IMR-90 (cell line): ENCODE data around the gene CWC27. TPM values are rescaled to one million over a fixed set of nuclear protein-coding genes. Genes with fewer than 3 reads are reported as not detected.

ENCODE experiments used
- ATAC-seq: fragments of 200-7000 bp; cut with Tn5 transposase; 2 replicates; pipeline ENCODE4 v1.9.1; 2020; ENCODE audit warnings: low read depth, mild to moderate bottlenecking, moderate library complexity
- BruUV-seq: library from RNA; stranded (reverse); fragments of 400-500 nt; replicated peaks from 2 replicates; lab custom pipeline; 2021; lab: Mats Ljungman, UMichigan
- CTCF ChIA-PET: fragments of 300-600 bp; formaldehyde crosslinking; extraction: SDS; loops from one replicate; lab custom pipeline; 2021; ENCODE audit warnings: antibody characterized with exemption; lab: Yijun Ruan, JAX
- POLR2A ChIA-PET: fragments of 300-600 bp; sonication (Branson Sonifier 250); formaldehyde crosslinking; loops from one replicate; lab custom pipeline; 2022; ENCODE audit warnings: antibody characterized with exemption; ENCODE audit not compliant: unreplicated experiment; lab: Charles Lee
- DNase-seq: peaks from one replicate; pipeline ENCODE4 v3.0.0; 2013
- H2AFZ ChIP-seq: replicated peaks from 2 replicates; pipeline ENCODE3; 2013; ENCODE audit warnings: low read length, mild to moderate bottlenecking; ENCODE audit not compliant: poor library complexity
- H2AK5ac ChIP-seq: 2 replicates; pipeline ENCODE4 v1.6.1; 2013; ENCODE audit warnings: low read depth, low read length, inconsistent platforms
- H2AK9ac ChIP-seq: replicated peaks from 2 replicates; pipeline ENCODE3; 2013; ENCODE audit warnings: mild to moderate bottlenecking, low read depth, low read length, moderate library complexity; ENCODE audit not compliant: poor library complexity
- H2BK120ac ChIP-seq: 2 replicates; pipeline ENCODE4 v1.6.1; 2013; ENCODE audit warnings: low read depth, low read length, inconsistent platforms
- H2BK15ac ChIP-seq: 3 replicates; pipeline ENCODE4 v1.6.1; 2013; ENCODE audit warnings: low read depth, low read length, inconsistent platforms
- H2BK20ac ChIP-seq: 2 replicates; pipeline ENCODE4 v1.6.1; 2013; ENCODE audit warnings: low read depth, mild to moderate bottlenecking, inconsistent platforms, low read length, moderate library complexity
- H2BK5ac ChIP-seq: 2 replicates; pipeline ENCODE4 v1.6.1; 2013; ENCODE audit warnings: mild to moderate bottlenecking, low read depth, low read length, inconsistent platforms; ENCODE audit not compliant: poor library complexity, severe bottlenecking
- H3K14ac ChIP-seq: replicated peaks from 2 replicates; pipeline ENCODE4 v1.6.1; 2013; ENCODE audit warnings: low read depth, low read length, inconsistent platforms
- H3K18ac ChIP-seq: 2 replicates; pipeline ENCODE4 v1.6.1; 2013; ENCODE audit warnings: low read depth, low read length, control low read depth
- H3K23ac ChIP-seq: 2 replicates; pipeline ENCODE4 v1.6.1; 2013; ENCODE audit warnings: low read depth, low read length, inconsistent platforms
- H3K27ac ChIP-seq: 2 replicates; pipeline ENCODE4 v1.5.1; 2013; ENCODE audit warnings: mild to moderate bottlenecking, control low read depth, low read length; ENCODE audit not compliant: insufficient read depth
- H3K27me3 ChIP-seq: 2 replicates; pipeline ENCODE4 v1.6.1; 2013; ENCODE audit warnings: low read length; ENCODE audit not compliant: control insufficient read depth, insufficient read depth
- H3K36me3 ChIP-seq: 2 replicates; pipeline ENCODE4 v1.6.1; 2013; ENCODE audit warnings: low read length, mixed read lengths; ENCODE audit not compliant: control insufficient read depth, insufficient read depth
- H3K4ac ChIP-seq: 2 replicates; pipeline ENCODE4 v1.6.1; 2013; ENCODE audit warnings: low read depth, low read length, inconsistent platforms
- H3K4me1 ChIP-seq: 2 replicates; pipeline ENCODE4 v1.6.1; 2013; ENCODE audit warnings: low read length, mixed read lengths; ENCODE audit not compliant: control insufficient read depth, insufficient read depth
- H3K4me2 ChIP-seq: 2 replicates; pipeline ENCODE4 v1.6.1; 2013; ENCODE audit warnings: low read depth, mild to moderate bottlenecking, control low read depth, low read length, moderate library complexity
- H3K4me3 ChIP-seq: 2 replicates; pipeline ENCODE4 v1.5.1; 2013; ENCODE audit warnings: low read depth, mild to moderate bottlenecking, control low read depth, low read length, moderate library complexity; ENCODE audit not compliant: insufficient read depth
- H3K56ac ChIP-seq: 2 replicates; pipeline ENCODE4 v1.6.1; 2013; ENCODE audit warnings: low read length, inconsistent platforms; ENCODE audit not compliant: insufficient read depth; ENCODE audit errors: extremely low read depth
- H3K79me1 ChIP-seq, 2 experiments: 2 replicates each; pipeline ENCODE4 v1.6.1; 2013; ENCODE audit warnings: low read length in 2 of 2, inconsistent platforms in 1 of 2, low read depth in 1 of 2
- H3K9ac ChIP-seq: 2 replicates; pipeline ENCODE4 v1.6.1; 2013; ENCODE audit warnings: low read depth, low read length, control low read depth
- H3K9me1 ChIP-seq: 2 replicates; pipeline ENCODE4 v1.6.1; 2013; ENCODE audit warnings: low read length, inconsistent platforms; ENCODE audit not compliant: insufficient read depth
- H3K9me3 ChIP-seq: 2 replicates; pipeline ENCODE4 v1.6.1; 2013; ENCODE audit warnings: low read length; ENCODE audit not compliant: control insufficient read depth, insufficient read depth
- H4K20me1 ChIP-seq: 2 replicates; pipeline ENCODE4 v1.6.1; 2013; ENCODE audit warnings: low read length, inconsistent platforms; ENCODE audit not compliant: insufficient read depth
- H4K5ac ChIP-seq: 2 replicates; pipeline ENCODE4 v1.6.1; 2013; ENCODE audit warnings: mild to moderate bottlenecking, low read depth, low read length, control low read depth
- H4K8ac ChIP-seq, 2 experiments: 2 replicates each; pipeline ENCODE4 v1.6.1; 2013; ENCODE audit warnings: low read depth in 2 of 2, low read length in 2 of 2, control low read depth in 1 of 2, inconsistent platforms in 1 of 2
- H4K91ac ChIP-seq: 2 replicates; pipeline ENCODE4 v1.6.1; 2013; ENCODE audit warnings: low read depth, low read length, inconsistent platforms; ENCODE audit not compliant: insufficient read depth
- BHLHE40 ChIP-seq: fragments of 150-350 bp; IDR thresholded peaks from 2 replicates; pipeline ENCODE4 v1.6.1; 2016; ENCODE audit warnings: mild to moderate bottlenecking, low read depth, low read length
- CEBPB ChIP-seq: IDR thresholded peaks from 2 replicates; pipeline ENCODE4 v1.6.1; 2012; ENCODE audit warnings: low read depth, low read length, improper control_type of control experiment
- CHD1 ChIP-seq: IDR thresholded peaks from 2 replicates; pipeline ENCODE4 v1.6.1; 2012; ENCODE audit warnings: low read depth, low read length, improper control_type of control experiment
- ELK1 ChIP-seq: fragments of 150-350 bp; IDR thresholded peaks from 2 replicates; pipeline ENCODE4 v1.6.1; 2016; ENCODE audit warnings: low read depth, mild to moderate bottlenecking, low read length, moderate library complexity, borderline replicate concordance
- FOS ChIP-seq: fragments of 150-350 bp; IDR thresholded peaks from 2 replicates; pipeline ENCODE4 v1.6.1; 2016; ENCODE audit warnings: low read depth, low read length
- MAFK ChIP-seq: IDR thresholded peaks from 2 replicates; pipeline ENCODE4 v1.6.1; 2012; ENCODE audit warnings: low read depth, low read length, improper control_type of control experiment
- MAZ ChIP-seq: IDR thresholded peaks from 2 replicates; pipeline ENCODE4 v1.6.1; 2012; ENCODE audit warnings: low read depth, mild to moderate bottlenecking, low read length, improper control_type of control experiment, moderate library complexity, borderline replicate concordance
- MXI1 ChIP-seq: IDR thresholded peaks from 2 replicates; pipeline ENCODE4 v1.6.1; 2012; ENCODE audit warnings: low read depth, mild to moderate bottlenecking, low read length, moderate library complexity, borderline replicate concordance
- NFE2L2 ChIP-seq: fragments of 150-350 bp; IDR thresholded peaks from 2 replicates; pipeline ENCODE4 v1.6.1; 2016; ENCODE audit warnings: low read depth, mild to moderate bottlenecking, low read length
- RAD21 ChIP-seq: IDR thresholded peaks from 2 replicates; pipeline ENCODE4 v1.6.1; 2012; ENCODE audit warnings: low read length, improper control_type of control experiment
- RCOR1 ChIP-seq: IDR thresholded peaks from 2 replicates; pipeline ENCODE4 v1.6.1; 2012; ENCODE audit warnings: mild to moderate bottlenecking, low read length, improper control_type of control experiment; ENCODE audit not compliant: insufficient replicate concordance
- RFX5 ChIP-seq: IDR thresholded peaks from 2 replicates; pipeline ENCODE4 v1.8.0; 2012; ENCODE audit warnings: low read depth, mild to moderate bottlenecking, low read length, moderate library complexity
- SMC3 ChIP-seq: fragments of 150-350 bp; IDR thresholded peaks from 2 replicates; pipeline ENCODE4 v1.6.1; 2016; ENCODE audit warnings: low read depth, mild to moderate bottlenecking, antibody characterized with exemption, low read length, moderate library complexity
- WGBS, 2 experiments: methylation state at CpG; one replicate each; pipeline versions ENCODE4 v1.1.5 to v1.1.7; 2013; ENCODE audit warnings: missing lambda C conversion rate in 2 of 2; ENCODE audit not compliant: insufficient read length in 1 of 2; ENCODE audit errors: extremely low coverage in 2 of 2; 5-methylcytosine and 5-hydroxymethylcytosine counted together
- dilution Hi-C: fragments of 300-500 bp; cut with HindIII; formaldehyde crosslinking; loops from one replicate; pipeline ENCODE4 v1.14.3; 2018; ENCODE audit warnings: low sequenced_read_pairs; ENCODE audit not compliant: unreplicated experiment
- in situ Hi-C: fragments of 300-500 bp; cut with MboI; formaldehyde crosslinking; loops from 3 replicates; pipeline ENCODE4 v1.14.3; 2019; ENCODE audit warnings: low sequenced_read_pairs, inconsistent platforms, mixed read lengths
- intact Hi-C: fragments of 100-400 bp; cut with micrococcal nuclease; formaldehyde crosslinking; loops from 2 replicates; pipeline ENCODE4 v1.10.0; 2022
- polyA plus RNA-seq, 3 experiments: library from polyadenylated mRNA; depleted of rRNA; stranded (reverse); fragments of >200 nt; gene quantifications; 2 replicates each; pipeline ENCODE4 v1.2.3, GENCODE V29; 2012; ENCODE audit warnings: low replicate concordance in 1 of 3
- total RNA-seq: library from RNA; depleted of rRNA; stranded (reverse); fragments of >200 nt; gene quantifications from 2 replicates; pipeline ENCODE4 v1.2.3, GENCODE V29; 2012
- TF ChIP-seq, protein P1 (sequence below): fragments of 150-350 bp; IDR thresholded peaks from 2 replicates; pipeline ENCODE4 v1.6.1; 2017; ENCODE audit warnings: mild to moderate bottlenecking, antibody characterized with exemption, low read length, low read depth
- TF ChIP-seq, protein P2 (sequence below): conservative IDR thresholded peaks from 2 replicates; pipeline ENCODE4 v1.5.1; 2012; ENCODE audit warnings: mild to moderate bottlenecking, low read depth, low read length, improper control_type of control experiment

CWC27 gene
- total and polyA plus RNA-seq, 2 of the 4 experiments (the other 2 are of a cell fraction) = 13.3 to 17.1 TPM

DNA sequence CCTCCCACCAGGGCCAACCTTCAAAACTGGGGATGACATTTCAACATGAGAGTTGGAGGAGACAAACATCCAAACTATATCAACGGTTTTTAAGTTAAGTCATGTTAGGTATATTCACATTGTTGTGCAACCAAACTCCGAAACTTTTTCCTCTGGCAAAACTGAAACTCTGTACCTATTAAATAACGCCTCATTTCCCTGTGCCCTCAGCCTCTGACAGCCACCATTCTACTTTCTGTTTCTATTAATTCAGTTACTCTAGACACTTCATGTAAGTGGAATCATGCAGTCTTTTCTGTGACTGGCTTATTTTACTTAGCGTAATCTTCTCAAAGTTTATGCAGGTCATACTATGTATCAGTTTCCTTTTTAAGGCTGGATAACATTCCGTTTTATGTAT lies 85.0 kb downstream of the CWC27 start:
- dilution Hi-C loops (no loop called here), intact Hi-C loops (no loop called here), in situ Hi-C loops (no loop called here)
- H3K4me2 ChIP-seq = no peak overlapping the region
- ATAC-seq (no peak), DNase-seq (no peak)
- H3K56ac ChIP-seq = no peak overlapping the region
- H2BK120ac ChIP-seq = no peak overlapping the region
- no peak overlapping the region for H3K9ac ChIP-seq
- H2BK20ac ChIP-seq = no peak overlapping the region
- TF ChIP-seq RCOR1 (no peak), SMC3 (no peak), MXI1 (no peak), RFX5 (no peak), RAD21 (no peak), ELK1 (no peak), FOS (no peak), CEBPB (no peak), NFE2L2 (no peak), MAZ (no peak), BHLHE40 (no peak), MAFK (no peak), CHD1 (no peak)
- TF ChIP-seq, protein P1, sequence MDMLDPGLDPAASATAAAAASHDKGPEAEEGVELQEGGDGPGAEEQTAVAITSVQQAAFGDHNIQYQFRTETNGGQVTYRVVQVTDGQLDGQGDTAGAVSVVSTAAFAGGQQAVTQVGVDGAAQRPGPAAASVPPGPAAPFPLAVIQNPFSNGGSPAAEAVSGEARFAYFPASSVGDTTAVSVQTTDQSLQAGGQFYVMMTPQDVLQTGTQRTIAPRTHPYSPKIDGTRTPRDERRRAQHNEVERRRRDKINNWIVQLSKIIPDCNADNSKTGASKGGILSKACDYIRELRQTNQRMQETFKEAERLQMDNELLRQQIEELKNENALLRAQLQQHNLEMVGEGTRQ = no peak
- TF ChIP-seq, protein P2, sequence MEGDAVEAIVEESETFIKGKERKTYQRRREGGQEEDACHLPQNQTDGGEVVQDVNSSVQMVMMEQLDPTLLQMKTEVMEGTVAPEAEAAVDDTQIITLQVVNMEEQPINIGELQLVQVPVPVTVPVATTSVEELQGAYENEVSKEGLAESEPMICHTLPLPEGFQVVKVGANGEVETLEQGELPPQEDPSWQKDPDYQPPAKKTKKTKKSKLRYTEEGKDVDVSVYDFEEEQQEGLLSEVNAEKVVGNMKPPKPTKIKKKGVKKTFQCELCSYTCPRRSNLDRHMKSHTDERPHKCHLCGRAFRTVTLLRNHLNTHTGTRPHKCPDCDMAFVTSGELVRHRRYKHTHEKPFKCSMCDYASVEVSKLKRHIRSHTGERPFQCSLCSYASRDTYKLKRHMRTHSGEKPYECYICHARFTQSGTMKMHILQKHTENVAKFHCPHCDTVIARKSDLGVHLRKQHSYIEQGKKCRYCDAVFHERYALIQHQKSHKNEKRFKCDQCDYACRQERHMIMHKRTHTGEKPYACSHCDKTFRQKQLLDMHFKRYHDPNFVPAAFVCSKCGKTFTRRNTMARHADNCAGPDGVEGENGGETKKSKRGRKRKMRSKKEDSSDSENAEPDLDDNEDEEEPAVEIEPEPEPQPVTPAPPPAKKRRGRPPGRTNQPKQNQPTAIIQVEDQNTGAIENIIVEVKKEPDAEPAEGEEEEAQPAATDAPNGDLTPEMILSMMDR = no peak
- H3K4me3 ChIP-seq = no peak overlapping the region
- no peak overlapping the region for H2BK15ac ChIP-seq
- POLR2A ChIA-PET = no interaction called here
- peaks cover 0 to 2% of the 10 kb centered on the region in 2 experiments; a peak in 1 of 4 replicates for H3K79me1 ChIP-seq
- H3K23ac ChIP-seq = no peak overlapping the region
- no peaks in the 10 kb centered on the region for H3K36me3 ChIP-seq
- H3K4me1 ChIP-seq = no peaks in the 10 kb centered on the region
- no peak overlapping the region for H4K8ac ChIP-seq
- no TSS peak for BruUV-seq
- H2BK5ac ChIP-seq = no peak overlapping the region
- no peak overlapping the region for H3K4ac ChIP-seq
- no peaks in the 10 kb centered on the region for H4K20me1 ChIP-seq
- H2AK9ac ChIP-seq = no peak overlapping the region
- H3K9me3 ChIP-seq = 0 out of 2 replicates have a peak, but pooled peaks cover 2% of the 10 kb centered on the region
- no peak overlapping the region for H2AFZ ChIP-seq
- H3K9me1 ChIP-seq = no peaks in the 10 kb centered on the region; the same call in 1 of the 2 replicates
- H2AK5ac ChIP-seq = no peak overlapping the region
- CTCF ChIA-PET = no interaction called here
- H3K27ac ChIP-seq = no peak overlapping the region
- H4K5ac ChIP-seq = peak overlapping the region; percentile 48; the same call in 1 of the 2 replicates
- WGBS, 2 experiments = no CpG with 5 or more reads among the region's 5 CpGs
- H4K91ac ChIP-seq = no peak overlapping the region
- no peaks in the 10 kb centered on the region for H3K27me3 ChIP-seq
- H3K18ac ChIP-seq = no peak overlapping the region
- no peak overlapping the region for H3K14ac ChIP-seq
